Adrenal gland (tissue), 5 donors: ENCODE data around the gene TBC1D22A.

ENCODE experiments used
- CTCF ChIP-seq, 6 experiments: fragments of 450-650 bp in 4 of 6; fragments of 200-600 bp in 2 of 6; sonication (generic) in 1 of 6; IDR thresholded peaks; 1 replicate in 5 of 6; 2 replicates in 1 of 6; pipeline versions ENCODE4 v1.5.1 to v1.8.0; 2016 to 2021; ENCODE audit warnings: antibody characterized with exemption in 6 of 6, mild to moderate bottlenecking in 2 of 6, moderate library complexity in 1 of 6
- POLR2A ChIP-seq, 2 donors: fragments of 450-650 bp; IDR thresholded peaks; one replicate each; pipeline ENCODE4 v1.6.1; 2017; ENCODE audit warnings: antibody characterized with exemption in 2 of 2, mild to moderate bottlenecking in 2 of 2, moderate library complexity in 1 of 2
- donor health status: DM: no; HTN: no; CAD: no.

DNA sequence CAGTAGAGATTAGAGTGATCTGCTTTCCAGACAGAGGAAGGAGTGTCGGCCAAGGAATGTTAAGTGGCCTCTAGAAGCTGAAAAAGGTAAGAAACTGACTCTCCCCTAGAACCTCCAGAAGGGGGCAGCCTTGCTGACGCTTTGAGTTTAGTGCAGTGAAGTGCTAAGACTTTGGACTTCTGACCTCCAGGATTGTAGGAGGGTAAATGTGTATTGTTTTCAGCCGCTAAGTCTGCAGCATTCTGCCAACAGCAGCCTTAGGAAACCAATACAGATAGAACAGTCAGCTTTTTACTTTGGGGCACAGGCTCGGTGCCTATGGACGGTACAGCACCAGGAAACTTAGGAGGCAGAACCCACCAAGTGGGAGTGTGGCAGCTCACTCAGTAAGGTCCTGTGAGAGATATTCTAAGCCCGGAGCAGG, 3.6 kb upstream of the TBC1D22A start:
- TF ChIP-seq CTCF (IDR thresholded peaks at IDR 0.05): peak; percentile 51 to 69 (median 65)
- TF ChIP-seq POLR2A (IDR thresholded peaks at IDR 0.05): no peak
